GM12874 (cell line): ENCODE data around the gene CCDC80.

Experiments
- CTCF ChIP-seq: IDR thresholded peaks from 2 replicates; pipeline ENCODE4 v1.5.1; 2011; ENCODE audit warnings: low read depth, mild to moderate bottlenecking, control low read depth, low read length, moderate library complexity; ENCODE audit not compliant: insufficient read depth

Gene CCDC80

GRCh38 chr3:112627919-112628466 lies 12.9 kb downstream of the CCDC80 start:
- TF ChIP-seq CTCF, result no peak

GRCh38 chr3:112627419-112627818 lies 13.5 kb downstream of the CCDC80 start:
- TF ChIP-seq CTCF, result no peak

- TF ChIP-seq CTCF, result no peak
Measured at GRCh38 chr3:112623717-112624116, 17.2 kb downstream of the CCDC80 start.

GRCh38 chr3:112623213-112623612 lies 17.7 kb downstream of the CCDC80 start:
- no peak for TF ChIP-seq CTCF

- no peak for TF ChIP-seq CTCF
Measured at GRCh38 chr3:112619295-112619694, 21.6 kb downstream of the CCDC80 start.

GRCh38 chr3:112617285-112617684 lies 23.7 kb downstream of the CCDC80 start:
- no peak for TF ChIP-seq CTCF

GRCh38 chr3:112615989-112616731 lies 24.8 kb downstream of the CCDC80 start:
- TF ChIP-seq CTCF, result no peak
